Measurements from ENCODE around the gene KCNQ1OT1. TPM values are rescaled to one million over a fixed set of nuclear protein-coding genes. Genes with fewer than 3 reads are reported as not detected.

The KCNQ1OT1 gene
- total and polyA plus RNA-seq, 8 donors, result under 0.01 to 15.1 (median 2.3) TPM

DNA sequence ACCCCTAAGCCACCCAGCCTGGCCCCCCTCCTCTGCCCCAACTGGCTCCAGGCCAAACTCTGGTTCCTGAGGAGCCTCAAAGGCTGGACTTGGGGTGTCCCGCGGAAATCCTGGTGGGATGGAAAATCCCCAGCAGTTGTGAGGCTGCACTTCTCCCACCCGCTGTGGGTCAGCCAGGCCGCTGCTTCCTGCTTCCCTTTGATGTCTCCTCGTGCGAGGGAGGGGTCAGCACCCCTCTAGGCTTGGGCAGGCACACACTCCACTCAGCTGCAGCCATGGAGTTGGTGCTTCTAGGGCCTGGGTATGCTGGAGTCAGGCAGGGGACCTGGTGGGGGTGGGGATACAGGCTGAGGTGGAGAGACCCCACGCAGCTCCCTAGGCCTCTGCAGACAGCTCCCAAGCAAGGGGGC, 12.0 kb downstream of the KCNQ1OT1 start:
- peak in 1 of 2 donors; percentile 49 for DNase-seq
- TF ChIP-seq, protein P1, sequence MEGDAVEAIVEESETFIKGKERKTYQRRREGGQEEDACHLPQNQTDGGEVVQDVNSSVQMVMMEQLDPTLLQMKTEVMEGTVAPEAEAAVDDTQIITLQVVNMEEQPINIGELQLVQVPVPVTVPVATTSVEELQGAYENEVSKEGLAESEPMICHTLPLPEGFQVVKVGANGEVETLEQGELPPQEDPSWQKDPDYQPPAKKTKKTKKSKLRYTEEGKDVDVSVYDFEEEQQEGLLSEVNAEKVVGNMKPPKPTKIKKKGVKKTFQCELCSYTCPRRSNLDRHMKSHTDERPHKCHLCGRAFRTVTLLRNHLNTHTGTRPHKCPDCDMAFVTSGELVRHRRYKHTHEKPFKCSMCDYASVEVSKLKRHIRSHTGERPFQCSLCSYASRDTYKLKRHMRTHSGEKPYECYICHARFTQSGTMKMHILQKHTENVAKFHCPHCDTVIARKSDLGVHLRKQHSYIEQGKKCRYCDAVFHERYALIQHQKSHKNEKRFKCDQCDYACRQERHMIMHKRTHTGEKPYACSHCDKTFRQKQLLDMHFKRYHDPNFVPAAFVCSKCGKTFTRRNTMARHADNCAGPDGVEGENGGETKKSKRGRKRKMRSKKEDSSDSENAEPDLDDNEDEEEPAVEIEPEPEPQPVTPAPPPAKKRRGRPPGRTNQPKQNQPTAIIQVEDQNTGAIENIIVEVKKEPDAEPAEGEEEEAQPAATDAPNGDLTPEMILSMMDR (IDR thresholded peaks at IDR 0.05), result no peak
- no peak for TF ChIP-seq POLR2AphosphoS5 (IDR thresholded peaks at IDR 0.05)
- TF ChIP-seq POLR2A (IDR thresholded peaks at IDR 0.05), result no peak
- TF ChIP-seq EP300 (IDR thresholded peaks at IDR 0.05), result no peak
- Histone ChIP-seq H3K9me3 (no peaks in the 10 kb centered on the region), H3K36me3 (peaks cover 0 to 15% (median 10%) of the 10 kb centered on the region in 4 donors), H3K4me3 (no peak overlapping the region), H3K4me1 (peaks cover 16 to 84% (median 56%) of the 10 kb centered on the region in 4 donors), H3K27ac (peak overlapping the region in 1 of 5 donors; percentile 43), H3K27me3 (no peaks in the 10 kb centered on the region)
- intact Hi-C loops (cut with DNase I; ENCODE audit: low total_unique reads), result no loop called here
- 36 to 68% (median 57%) methylated on average over 7 of the region's 7 CpGs for WGBS, 5 donors

DNA sequence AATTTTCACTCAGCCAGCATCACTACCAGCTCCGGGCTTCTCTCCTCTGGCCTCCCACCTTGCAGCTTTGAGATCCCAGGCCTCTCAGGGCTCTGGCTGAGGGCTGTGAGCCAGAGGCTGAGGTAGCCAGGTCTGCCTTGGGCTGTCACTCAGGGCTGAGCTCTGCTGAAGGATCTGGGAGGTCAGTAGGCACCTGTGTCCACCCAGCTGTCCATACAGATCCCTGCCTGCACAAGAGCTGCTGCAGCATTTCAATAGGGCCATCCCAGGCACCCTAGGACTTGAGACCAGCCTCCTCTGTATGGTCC, 12.6 kb downstream of the KCNQ1OT1 start:
- 64 to 78% (median 69%) methylated on average over 1 of the region's 1 CpG; no CpG with 5 or more reads in 2 of the 5 donors for whole genome bisulfite sequencing, 5 donors
- peaks cover 12 to 80% (median 53%) of the 10 kb centered on the region in 4 donors for H3K4me1 ChIP-seq
- peak overlapping the region in 1 of 5 donors; percentile 43 for H3K27ac ChIP-seq
- no peak for DNase-seq
- peaks cover 0 to 15% (median 10%) of the 10 kb centered on the region in 4 donors for H3K36me3 ChIP-seq
- intact Hi-C loops (cut with DNase I; ENCODE audit: low total_unique reads), result no loop called here
- TF ChIP-seq EP300 (IDR thresholded peaks at IDR 0.05), result no peak
- no peak for TF ChIP-seq POLR2A (IDR thresholded peaks at IDR 0.05)
- TF ChIP-seq, protein P1 (IDR thresholded peaks at IDR 0.05), result no peak
- TF ChIP-seq POLR2AphosphoS5 (IDR thresholded peaks at IDR 0.05), result no peak
- H3K9me3 ChIP-seq, result no peaks in the 10 kb centered on the region
- H3K4me3 ChIP-seq, result no peak overlapping the region
- H3K27me3 ChIP-seq, result no peaks in the 10 kb centered on the region

DNA sequence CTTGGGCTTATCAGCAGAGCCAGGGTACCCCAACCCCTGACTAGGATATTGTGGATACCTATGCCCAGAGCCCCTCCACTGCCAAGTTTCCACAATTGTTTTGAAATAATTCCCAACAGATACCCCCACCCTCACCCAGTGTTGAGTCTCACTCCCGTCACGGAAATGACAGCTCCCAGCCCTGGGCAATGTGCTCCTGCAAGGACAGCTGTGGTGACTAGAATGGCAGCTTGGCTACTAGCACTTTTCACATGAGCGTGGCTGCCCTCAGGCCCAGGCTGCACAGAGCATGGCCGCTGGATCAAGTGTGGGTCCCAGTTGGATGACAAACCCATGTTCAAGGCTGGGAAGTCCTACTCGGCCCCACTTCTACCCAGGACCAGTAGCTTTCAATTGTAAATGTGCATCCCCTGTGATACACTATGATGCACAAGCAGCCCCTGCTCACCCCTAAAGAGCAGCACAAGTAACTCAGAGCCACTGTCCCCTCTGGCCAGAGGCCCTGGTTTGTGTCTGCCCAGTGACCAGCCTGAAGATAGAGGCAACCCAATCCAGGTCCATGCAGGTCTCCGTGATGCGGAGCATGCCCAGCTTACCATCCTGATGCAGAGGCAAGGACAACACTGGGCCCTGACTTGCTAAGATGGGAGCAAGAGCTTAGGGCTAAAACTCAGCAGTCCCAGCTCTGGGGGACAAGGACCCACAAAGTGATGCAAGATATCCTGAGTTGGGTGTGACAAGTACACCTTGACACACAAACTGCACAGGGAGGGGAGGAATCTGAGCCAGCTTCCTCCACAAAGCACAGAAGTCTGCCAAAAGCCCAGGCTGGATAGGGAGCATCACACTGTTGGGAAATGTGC, 13.2 kb downstream of the KCNQ1OT1 start:
- intact Hi-C loops (cut with DNase I; ENCODE audit: low total_unique reads), result no loop called here
- H3K4me1 ChIP-seq, result peaks cover 12 to 74% (median 54%) of the 10 kb centered on the region in 4 donors
- H3K27me3 ChIP-seq, result no peaks in the 10 kb centered on the region
- no peak overlapping the region for H3K4me3 ChIP-seq
- H3K27ac ChIP-seq, result no peak overlapping the region
- peaks cover 0 to 15% (median 10%) of the 10 kb centered on the region in 4 donors for H3K36me3 ChIP-seq
- DNase-seq, result no peak
- TF ChIP-seq POLR2AphosphoS5 (IDR thresholded peaks at IDR 0.05), result no peak
- TF ChIP-seq POLR2A (IDR thresholded peaks at IDR 0.05), result no peak
- TF ChIP-seq, protein P1 (IDR thresholded peaks at IDR 0.05), result no peak
- TF ChIP-seq EP300 (IDR thresholded peaks at IDR 0.05), result no peak
- 82 to 94% (median 92%) methylated on average over 6 to 7 of the region's 7 CpGs for WGBS, 5 donors
- H3K9me3 ChIP-seq, result no peaks in the 10 kb centered on the region

DNA sequence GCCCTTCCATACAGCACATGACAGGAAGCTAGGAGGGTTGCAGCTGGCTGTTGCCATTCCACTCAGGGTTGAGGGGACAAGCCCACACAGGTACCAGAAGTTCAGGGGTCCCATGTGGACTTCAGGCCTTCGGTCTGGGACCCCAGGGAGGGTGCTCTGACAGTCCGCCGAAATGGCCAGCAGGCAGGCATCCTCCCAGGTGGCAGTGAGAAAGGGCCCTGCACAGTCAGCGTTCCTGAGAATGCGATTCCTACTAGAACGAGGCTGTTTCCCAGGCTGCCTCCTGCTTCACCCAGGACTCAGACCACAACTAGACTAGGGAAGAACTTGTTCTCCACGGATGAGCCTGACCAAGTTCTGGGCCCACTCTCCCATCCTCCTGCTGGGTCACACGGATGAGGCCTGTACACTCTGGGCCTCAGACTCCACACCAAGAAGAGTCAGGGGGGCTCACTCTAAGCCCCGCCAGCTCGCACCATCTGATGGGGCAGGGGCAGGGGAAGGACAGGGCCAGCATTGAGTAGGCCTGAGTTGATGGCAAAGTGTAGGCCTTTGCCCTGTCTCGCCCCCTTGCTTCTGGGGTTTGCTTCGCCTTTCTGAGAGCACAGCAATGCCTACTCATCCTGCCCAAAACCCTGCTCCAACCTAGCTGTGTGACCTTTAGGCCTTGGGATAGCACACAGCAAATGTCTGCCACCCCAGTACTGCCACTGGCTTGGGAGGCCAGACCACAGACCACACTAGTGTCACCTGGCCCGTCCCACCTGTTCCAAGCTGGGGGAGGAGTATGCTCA, 14.0 kb downstream of the KCNQ1OT1 start:
- H3K27me3 ChIP-seq, result no peaks in the 10 kb centered on the region
- peaks cover 0 to 15% (median 10%) of the 10 kb centered on the region in 4 donors for H3K36me3 ChIP-seq
- no peak for DNase-seq
- H3K9me3 ChIP-seq, result no peaks in the 10 kb centered on the region
- 88 to 94% (median 93%) methylated on average over 10 to 13 of the region's 13 CpGs for WGBS, 5 donors
- H3K4me3 ChIP-seq, result no peak overlapping the region
- TF ChIP-seq EP300 (IDR thresholded peaks at IDR 0.05) (no peak), POLR2AphosphoS5 (IDR thresholded peaks at IDR 0.05) (no peak), POLR2A (IDR thresholded peaks at IDR 0.05) (no peak)
- TF ChIP-seq, protein P1 (IDR thresholded peaks at IDR 0.05), result no peak
- H3K27ac ChIP-seq, result no peak overlapping the region
- intact Hi-C loops (cut with DNase I; ENCODE audit: low total_unique reads), result no loop called here
- H3K4me1 ChIP-seq, result peaks cover 12 to 66% (median 53%) of the 10 kb centered on the region in 4 donors
